Measurements from ENCODE around the gene COL24A1.
"Not testable (repeated sequence)": the region's sequence is repeated elsewhere in the genome, so short reads cannot be mapped to it uniquely, and the experiment has no call there.

Gene COL24A1

DNA sequence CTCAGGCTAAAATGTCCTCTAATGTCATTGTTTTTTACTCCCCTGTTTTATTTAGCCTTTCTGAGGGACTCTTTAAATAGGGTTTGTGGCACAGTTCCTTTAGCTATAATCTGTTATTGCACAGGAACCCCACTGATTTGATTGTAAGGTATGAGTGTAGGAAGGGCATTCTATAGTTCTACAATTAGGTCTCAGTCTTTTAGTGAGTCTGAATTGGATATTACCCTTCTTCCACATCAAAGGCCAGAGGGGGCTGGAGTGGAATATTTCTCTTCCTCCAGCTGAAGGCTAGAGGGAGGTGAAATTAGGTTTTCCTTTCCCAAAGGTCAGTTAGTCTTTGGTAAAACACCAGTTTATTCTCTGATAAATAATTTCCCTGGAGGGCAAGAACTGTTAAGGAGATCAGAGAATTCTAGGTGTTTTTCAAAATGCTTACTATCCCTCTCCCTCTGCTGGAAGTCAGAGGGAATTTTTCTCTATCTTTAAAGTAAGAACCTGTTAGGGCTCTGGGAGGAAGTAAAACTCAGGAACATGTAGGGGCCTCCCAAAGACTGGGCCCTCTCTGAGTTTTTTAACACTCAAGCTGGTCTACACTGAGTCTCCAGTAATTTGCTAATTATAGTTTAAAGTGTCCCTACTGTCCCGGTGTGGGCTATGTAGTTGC lies 272.1 kb downstream of the COL24A1 start:
- DNase-seq: no peak

DNA sequence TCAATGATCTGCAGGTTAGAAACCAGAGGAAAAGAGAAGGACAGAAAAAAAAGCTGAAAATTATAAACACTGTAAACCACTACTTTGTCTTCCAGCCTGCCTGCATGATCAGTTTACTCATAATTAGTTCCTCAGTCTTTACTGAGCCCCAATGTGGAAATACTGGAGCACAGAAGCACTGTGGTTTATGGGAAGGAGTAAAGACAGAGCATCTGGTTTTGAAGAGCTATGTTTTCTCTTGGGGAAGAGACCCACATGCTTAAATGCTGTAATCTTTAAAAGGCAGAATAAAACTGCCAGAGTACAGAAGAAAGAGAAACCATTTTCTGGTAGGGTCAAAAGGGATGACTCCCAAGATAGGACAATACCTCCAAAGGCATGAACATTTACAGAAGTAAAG lies 289.4 kb downstream of the COL24A1 start:
- DNase-seq: no peak

- no peak for DNase-seq
Observed at GRCh38 chr1:85865213-85865612, 291.4 kb downstream of the COL24A1 start.

GRCh38 chr1:85864727-85865126 lies 291.8 kb downstream of the COL24A1 start:
- DNase-seq: no peak

DNA sequence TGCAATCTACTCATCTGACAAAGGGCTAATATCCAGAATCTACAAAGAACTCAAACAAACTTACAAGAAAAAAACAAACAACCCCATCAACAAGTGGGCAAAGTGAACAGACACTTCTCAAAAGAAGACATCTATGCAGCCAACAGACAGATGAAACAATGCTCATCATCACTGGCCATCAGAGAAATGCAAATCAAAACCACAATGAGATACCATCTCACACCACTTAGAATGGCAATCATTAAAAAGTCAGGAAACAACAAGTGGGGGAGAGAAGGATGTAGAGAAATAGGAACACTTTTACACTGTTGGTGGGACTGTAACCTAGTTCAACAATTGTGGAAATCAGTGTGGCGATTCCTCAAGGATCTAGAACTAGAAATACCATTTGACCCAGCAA lies 292.9 kb downstream of the COL24A1 start:
- DNase-seq: not testable (repeated sequence)

DNA sequence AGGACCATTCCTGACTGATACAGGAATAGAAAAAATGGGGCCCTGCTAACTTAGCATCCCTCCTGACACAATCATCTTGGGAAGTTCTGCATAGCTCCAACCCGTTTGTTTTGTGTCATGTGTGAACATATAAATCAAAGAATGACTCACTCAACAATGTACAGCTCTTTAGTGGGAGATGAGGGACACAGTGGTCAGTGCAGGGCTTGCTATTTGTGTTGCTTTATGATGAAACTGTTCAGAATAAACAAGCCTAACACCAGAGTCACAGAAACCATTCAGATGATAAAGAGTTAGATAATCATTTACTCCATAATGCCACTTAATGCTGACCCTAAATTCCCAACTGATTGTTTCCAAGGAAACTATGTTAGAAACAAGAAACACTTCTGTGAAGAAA lies 294.1 kb downstream of the COL24A1 start:
- DNase-seq: no peak

DNA sequence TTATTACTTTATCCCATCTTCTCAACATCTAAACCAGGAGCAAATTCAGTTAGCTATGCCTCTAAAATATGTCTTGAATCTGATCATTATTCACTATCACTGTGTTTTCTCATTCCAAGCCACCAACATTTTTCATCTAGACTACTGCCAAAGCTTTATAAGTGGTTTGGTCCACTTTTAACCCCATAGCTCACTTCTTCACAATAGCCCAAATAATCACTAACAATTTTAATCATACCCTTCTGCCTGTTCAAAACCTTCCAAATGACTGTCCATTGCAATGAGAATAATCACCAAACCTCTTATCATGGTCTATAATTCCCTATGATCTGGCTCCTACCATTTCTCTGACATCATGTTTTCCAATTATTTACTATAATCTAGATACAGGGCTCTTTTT lies 298.6 kb downstream of the COL24A1 start:
- DNase-seq: no peak

GRCh38 chr1:85850238-85850637 lies 306.3 kb downstream of the COL24A1 start:
- DNase-seq: no peak

DNA sequence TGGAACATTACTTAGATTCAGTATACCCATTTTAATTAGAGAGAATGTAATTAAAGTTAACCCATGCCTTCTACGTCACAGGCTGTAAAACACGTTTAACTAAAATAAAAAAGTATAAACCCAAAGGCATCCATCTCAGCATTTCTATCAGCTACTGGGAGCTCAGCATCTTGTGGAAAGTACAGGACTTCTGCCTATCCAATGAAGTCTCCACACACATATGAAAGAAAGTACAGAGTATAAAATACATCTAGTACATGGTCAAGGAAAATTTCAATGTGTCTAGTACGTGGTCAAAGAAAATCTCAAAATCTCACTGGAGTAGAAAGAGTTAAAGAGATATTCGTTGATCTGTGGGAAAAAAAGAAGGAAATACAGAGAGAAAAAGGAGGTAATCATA lies 306.9 kb downstream of the COL24A1 start:
- no peak for DNase-seq

DNA sequence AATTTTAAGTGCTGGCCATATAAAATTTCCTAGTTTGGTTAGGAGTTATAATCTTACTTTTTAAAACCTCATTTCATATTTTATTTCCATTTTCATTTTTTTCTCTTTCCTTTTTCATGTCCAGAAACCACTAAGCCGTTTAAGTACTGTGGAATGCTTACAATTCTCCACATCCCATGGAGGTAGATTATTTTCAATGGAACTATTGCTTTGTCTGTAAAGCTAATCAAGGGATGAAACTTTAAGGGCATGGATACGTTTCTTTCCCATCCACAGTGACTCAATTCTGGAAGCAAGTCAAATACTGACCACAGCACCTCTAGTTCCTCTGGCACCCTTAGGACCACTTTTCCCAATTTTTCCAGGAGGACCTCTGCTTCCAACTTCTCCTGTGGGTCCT lies 309.2 kb downstream of the COL24A1 start:
- DNase-seq: no peak

DNA sequence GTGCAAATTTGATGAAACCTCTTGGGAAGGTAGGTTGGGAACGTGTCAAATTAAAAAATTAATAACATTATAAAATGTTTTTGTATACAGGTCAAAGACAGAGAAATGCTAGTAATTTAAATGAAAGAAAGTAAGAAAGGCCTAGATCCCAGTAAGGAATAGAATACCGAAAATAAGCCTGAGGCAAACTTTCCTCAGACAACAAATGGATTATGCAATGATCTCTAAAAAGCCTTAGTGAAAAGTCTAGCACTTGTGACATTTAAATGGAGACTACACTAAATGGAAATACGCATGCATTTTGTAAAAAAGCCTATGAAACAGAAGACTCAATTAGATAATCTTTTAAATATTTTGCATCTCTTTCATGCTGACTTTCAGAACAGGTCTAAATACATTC lies 309.9 kb downstream of the COL24A1 start:
- DNase-seq: no peak

GRCh38 chr1:85839459-85839858 lies 317.1 kb downstream of the COL24A1 start:
- DNase-seq: no peak

DNA sequence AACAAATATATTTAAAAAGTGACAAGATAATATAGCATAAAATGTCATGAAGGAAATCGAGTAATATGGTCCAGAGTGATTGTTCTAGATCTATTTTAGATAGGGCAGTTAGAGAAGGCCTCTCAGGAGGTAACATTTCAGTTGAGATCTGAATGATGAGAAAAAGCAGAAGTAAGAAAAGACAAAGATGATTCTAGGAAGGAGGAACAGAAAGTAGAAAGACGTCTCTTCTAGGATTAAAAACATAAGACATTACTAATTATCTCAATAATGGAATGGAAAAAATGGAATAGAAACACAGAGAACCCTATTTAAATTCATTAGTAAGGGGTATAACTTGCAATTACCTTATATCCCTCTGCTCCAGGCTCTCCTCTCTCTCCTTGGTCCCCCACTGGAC lies 318.3 kb downstream of the COL24A1 start:
- DNase-seq: no peak

DNA sequence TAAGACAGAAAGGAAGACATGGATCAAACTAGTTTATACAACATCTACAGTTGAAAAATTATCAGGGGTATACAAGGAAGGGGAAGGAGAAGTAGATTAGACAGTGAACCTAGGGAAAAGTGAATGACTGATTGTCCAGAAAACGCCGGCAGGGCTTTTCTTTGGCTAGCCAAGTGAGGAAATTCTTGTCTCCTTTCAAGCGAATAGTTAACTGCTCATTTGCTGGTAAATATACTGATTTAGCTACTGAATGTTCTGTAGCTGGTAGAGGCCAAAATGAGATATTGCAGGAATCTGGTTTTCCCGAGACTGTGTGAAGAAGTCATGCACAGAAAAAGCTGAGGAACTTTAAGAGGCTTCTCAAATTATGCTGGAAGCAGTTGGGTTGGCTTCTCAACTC lies 319.8 kb downstream of the COL24A1 start:
- DNase-seq: no peak

- DNase-seq: not testable (repeated sequence)
Observed at GRCh38 chr1:85833165-85833564, 323.4 kb downstream of the COL24A1 start.

DNA sequence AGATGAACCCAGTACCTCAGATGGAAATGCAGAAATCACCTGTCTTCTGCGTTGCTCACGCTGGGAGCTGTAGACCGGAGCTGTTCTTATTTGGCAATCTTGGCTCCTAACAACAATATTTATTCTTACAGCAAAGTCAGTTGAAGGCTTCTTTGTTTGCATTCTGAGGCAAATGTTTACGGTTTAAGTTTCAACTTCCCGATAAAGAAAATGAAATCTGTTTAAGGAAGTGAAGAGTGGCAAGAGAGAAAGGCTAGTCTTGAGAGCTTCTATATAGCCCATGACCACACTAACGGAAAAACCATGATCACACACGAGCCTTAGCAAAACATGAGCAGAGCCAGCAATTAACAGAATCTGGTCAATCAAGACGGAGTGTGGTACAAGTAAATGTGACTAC lies 325.7 kb downstream of the COL24A1 start:
- DNase-seq: no peak

DNA sequence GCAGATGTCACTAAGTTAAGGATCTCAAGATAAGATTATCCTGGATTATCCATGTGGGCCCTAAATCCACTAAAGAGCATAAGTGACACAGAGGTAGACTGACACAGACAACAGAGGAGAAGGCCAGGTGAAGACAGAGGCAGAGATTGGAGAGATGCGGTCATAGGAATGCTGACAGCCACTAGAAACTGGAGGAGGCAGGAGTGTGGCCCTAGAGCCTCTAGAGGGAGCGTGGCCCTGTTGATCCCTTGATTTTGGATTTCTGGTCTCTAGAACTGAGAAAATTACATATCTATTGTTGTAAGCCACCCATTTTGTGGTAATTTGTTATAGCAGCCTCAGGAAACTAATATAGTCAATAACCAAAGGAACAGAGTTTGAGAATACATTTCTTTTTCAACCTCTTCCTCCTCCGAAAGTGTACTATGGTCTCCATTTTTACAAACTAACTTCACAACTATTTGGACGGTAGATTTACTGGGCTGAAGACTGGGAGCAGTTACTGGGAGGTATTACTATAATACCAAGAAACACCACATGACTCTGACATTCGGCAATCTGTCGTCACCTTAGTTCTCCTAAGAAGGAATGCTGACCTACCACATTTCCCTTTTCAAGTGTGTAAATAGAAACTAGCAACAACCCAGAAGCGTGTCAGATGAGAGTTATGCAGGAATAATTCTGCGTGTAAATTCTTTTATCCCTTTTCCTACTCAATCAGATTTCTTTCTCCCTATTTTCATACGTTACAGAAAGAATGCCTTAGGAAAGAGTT lies 332.3 kb downstream of the COL24A1 start:
- DNase-seq: no peak

- no peak for DNase-seq
Observed at GRCh38 chr1:85822696-85823095, 333.9 kb downstream of the COL24A1 start.

- no peak for DNase-seq
Observed at GRCh38 chr1:85818371-85818770, 338.2 kb downstream of the COL24A1 start.

- no peak for DNase-seq
Observed at GRCh38 chr1:85816606-85817005, 340.0 kb downstream of the COL24A1 start.

DNA sequence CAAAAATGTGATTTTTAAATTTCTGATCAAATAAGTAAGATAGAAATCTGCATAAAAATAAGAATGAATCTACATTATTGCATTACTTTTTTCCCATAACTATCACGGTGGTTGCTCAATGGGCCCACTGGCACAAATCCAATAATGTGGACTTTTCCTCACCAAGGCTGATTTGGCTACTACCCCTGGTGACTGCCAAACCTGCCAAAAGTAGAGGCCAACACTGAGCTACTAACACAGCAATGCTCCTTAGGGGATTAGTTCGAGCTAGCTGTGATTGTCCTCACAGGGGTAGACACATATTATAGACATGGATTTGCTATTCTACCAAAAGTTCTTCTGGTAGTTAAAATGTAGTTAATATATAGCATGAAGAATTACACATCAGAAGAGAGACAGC lies 340.7 kb downstream of the COL24A1 start:
- no peak for DNase-seq

- no peak for DNase-seq
Observed at GRCh38 chr1:85806236-85806965, 350.2 kb downstream of the COL24A1 start.

GRCh38 chr1:85801520-85801919 lies 355.1 kb downstream of the COL24A1 start:
- DNase-seq: no peak

DNA sequence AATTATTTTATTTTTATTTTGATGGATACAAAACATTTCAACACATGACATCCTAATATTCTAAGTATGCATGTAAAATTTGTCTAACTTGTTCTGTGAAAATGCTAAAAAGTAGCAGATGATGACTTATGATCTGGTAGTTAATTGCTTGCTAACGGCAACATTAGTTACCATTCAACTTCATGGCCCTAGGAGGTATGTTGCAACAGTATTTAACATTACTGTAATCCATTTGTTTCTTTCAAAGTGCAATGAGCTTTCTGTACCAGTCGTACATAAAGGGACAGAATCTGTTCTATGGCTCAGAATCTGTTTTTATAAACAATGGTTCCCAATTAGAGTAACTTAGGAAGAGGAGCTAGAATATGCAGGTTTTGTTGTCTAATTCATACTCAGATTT lies 356.8 kb downstream of the COL24A1 start:
- no peak for DNase-seq

Data from CD4-positive, alpha-beta T cell treated with Interferon alpha-2 for 1 hour (primary cell).